GM19463 (cell line): ENCODE measurements around the gene WDR64.
"Not testable (repeated sequence)": the region's sequence is repeated elsewhere in the genome, so short reads cannot be mapped to it uniquely, and the experiment has no call there.

Source experiments
- ATAC-seq: cut with Tn5 transposase; IDR thresholded peaks from one replicate; pipeline ENCODE4 v1.9.1; 2021; ENCODE audit warnings: mild to moderate bottlenecking, moderate library complexity; ENCODE audit not compliant: unreplicated experiment

Gene WDR64

GRCh38 chr1:241735493-241735926 lies 83.4 kb downstream of the WDR64 start:
- not testable (repeated sequence) for ATAC-seq

- ATAC-seq, result no peak
These were observed 84.3 kb downstream of the WDR64 start for GRCh38 chr1:241736387-241736786.

GRCh38 chr1:241738284-241739078 lies 86.4 kb downstream of the WDR64 start:
- no peak for ATAC-seq

- no peak for ATAC-seq
These were observed 90.0 kb downstream of the WDR64 start for GRCh38 chr1:241742084-241742483.

- no peak for ATAC-seq
These were observed 92.5 kb downstream of the WDR64 start for GRCh38 chr1:241744591-241744990.

- ATAC-seq, result no peak
These were observed 95.9 kb downstream of the WDR64 start for GRCh38 chr1:241747992-241748391.

GRCh38 chr1:241749041-241749944 lies 97.2 kb downstream of the WDR64 start:
- ATAC-seq, result no peak

- no peak for ATAC-seq
These were observed 98.0 kb downstream of the WDR64 start for GRCh38 chr1:241749945-241750695.

- no peak for ATAC-seq
These were observed 99.4 kb downstream of the WDR64 start for GRCh38 chr1:241751524-241751923.

GRCh38 chr1:241762713-241763339 lies 110.7 kb downstream of the WDR64 start:
- no peak for ATAC-seq

GRCh38 chr1:241765390-241765789 lies 113.3 kb downstream of the WDR64 start:
- ATAC-seq, result no peak

GRCh38 chr1:241767737-241768136 lies 115.7 kb downstream of the WDR64 start:
- no peak for ATAC-seq

- ATAC-seq, result no peak
These were observed 118.0 kb downstream of the WDR64 start for GRCh38 chr1:241770115-241770514.

- ATAC-seq, result no peak
These were observed 119.0 kb downstream of the WDR64 start for GRCh38 chr1:241771117-241771516.

GRCh38 chr1:241772932-241773500 lies 120.9 kb downstream of the WDR64 start:
- no peak for ATAC-seq

GRCh38 chr1:241773991-241774390 lies 121.9 kb downstream of the WDR64 start:
- ATAC-seq, result no peak

- ATAC-seq, result no peak
These were observed 122.9 kb downstream of the WDR64 start for GRCh38 chr1:241775021-241775420.

- ATAC-seq, result no peak
These were observed 124.8 kb downstream of the WDR64 start for GRCh38 chr1:241776911-241777310.

GRCh38 chr1:241778117-241778516 lies 126.0 kb downstream of the WDR64 start:
- ATAC-seq, result no peak

- no peak for ATAC-seq
These were observed 127.8 kb downstream of the WDR64 start for GRCh38 chr1:241779897-241780296.
